NCI-H146 treated with DMSO at 0.1 percent for 48 hours (cell line): ENCODE results near the gene GPAT3.
"Not testable (repeated sequence)": the region's sequence is repeated elsewhere in the genome, so short reads cannot be mapped to it uniquely, and the experiment has no call there.

Experiments used
- DNase-seq: peaks from one replicate; lab custom pipeline; 2025; ENCODE audit not compliant: unreplicated experiment; lab: John Stamatoyannopoulos, UW

The GPAT3 gene

DNA sequence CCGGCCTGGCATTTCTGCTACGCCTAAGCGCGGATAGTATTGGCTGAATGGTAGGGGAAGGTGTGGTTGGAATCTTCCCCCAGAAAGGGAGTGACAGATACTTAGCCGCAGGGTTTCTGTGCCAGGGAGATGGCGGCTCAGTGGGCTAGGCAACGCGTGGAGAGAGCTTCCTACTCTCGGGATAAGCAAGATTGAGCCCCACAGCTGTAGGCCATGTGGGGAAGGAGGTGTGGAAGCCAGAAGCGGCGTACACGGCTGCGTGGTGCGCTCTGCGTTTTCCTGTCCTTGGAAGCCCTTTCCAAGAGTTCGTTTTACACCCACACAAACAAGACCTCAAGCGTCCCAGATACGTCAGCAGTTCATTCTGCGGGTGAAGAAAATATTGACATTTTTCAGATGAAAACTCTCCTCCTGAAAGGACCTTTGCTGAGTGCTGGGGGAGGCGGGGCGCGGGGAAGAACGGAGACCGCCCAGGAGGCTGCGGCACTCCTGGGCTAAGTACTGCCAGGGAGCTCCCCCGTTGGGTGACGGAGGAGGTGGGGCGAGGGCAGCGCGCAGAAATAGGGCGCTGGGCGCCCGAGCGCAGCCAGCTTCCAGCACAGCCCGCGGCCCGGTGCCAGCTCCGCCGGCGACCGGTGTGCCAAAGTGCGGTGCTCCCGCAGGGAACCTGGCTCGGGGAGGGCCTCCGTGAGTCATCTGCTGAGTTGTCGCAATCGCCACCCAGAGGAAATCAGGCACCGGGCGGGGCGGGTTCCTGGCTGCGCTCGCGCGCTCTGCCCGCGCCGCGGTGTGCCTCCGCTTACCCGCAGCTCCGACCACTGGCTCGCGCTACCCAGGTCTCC is at the start of gene GPAT3:
Gene GPAT3, plus strand, starts transcription at position 589 of the 842 bp plus-strand sequence. CDS start 515 bp downstream, outside the sequence.
- peak; percentile 23 for DNase-seq

DNA sequence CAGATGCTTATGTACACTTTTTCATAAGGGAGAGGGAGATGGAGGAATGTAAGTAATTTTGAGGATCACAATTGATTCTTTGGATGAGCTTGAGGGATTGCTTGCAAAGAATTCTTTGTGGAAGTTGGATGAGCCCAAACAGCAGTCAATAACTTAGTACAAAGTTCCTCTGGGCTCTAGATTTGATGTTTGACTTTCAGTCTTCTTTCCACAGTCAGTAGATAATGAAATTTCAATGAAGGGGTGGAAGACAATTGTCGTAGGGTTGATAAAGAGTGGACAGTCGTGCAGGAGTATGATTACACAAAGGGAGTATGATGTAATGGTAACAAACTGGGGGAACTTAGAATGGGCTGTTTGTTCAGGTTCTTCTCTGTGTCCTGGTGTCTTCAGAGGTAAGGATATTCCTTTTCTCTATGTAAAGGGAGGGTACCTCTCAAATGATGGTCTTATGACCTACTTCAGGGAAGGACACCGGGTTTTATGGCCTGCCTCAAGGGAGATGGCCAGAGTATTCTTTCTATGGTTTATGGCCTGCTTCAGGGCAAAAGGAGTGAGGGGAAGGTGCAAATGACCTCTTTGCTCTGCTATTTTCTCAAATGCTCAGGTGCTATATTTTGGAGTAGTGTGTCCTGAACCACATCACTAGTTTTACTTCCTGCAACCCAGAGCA is 49.3 kb upstream of the GPAT3 start:
- DNase-seq: no peak

DNA sequence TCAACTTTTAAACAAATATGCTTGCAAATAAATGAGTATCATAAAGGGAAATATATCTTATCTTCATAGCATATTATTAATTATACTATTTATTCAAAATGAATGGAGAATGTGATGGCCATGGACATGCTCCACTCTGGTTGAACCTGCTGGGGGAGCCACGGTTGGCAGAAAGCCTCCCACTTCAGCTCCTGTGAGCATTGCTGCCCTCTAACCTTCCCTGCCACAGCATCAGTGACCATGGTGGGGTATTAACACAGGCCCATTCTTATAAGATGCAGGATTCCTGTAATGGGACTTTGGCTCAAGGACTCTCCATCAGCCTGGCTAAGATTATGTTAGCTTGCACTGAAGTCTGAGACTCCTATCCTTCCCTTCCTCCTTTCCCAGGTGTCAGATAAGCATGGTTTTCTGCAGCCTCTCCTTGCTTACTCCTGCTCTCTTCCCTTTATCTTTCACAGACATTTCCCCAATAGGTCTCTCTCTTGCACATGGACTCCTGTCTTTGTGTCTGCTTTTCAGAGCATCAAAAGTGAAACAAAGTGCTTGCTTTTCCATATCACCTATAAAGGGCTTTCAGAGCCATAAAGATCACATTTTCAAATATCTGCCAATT is 46.1 kb upstream of the GPAT3 start:
- DNase-seq: no peak

DNA sequence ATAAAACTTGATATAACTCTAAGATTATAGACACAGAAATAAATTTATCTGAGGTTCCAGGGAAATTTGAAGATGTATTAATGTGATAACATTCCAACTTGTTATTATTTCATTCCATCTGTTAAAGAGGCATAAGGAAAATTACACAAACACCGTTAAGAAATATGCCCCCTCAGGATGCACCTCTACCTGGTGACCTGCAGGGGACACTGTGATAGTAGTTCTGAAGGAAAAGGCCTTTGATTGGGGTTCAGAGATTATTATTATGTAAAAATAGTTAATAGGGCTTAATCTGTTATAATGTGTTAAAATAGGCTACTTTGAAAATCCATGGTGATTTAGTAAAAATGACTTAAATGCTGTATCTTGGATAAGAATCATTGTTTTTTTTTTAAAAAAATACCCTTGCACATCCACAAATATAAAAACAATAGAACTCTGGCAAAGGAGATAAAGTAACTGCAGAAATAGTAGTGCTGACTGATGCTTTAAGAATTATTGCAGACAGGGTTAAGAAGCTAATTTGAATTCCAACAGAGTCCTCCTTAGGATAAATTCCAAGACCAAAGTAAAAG is 44.9 kb upstream of the GPAT3 start:
- no peak for DNase-seq

DNA sequence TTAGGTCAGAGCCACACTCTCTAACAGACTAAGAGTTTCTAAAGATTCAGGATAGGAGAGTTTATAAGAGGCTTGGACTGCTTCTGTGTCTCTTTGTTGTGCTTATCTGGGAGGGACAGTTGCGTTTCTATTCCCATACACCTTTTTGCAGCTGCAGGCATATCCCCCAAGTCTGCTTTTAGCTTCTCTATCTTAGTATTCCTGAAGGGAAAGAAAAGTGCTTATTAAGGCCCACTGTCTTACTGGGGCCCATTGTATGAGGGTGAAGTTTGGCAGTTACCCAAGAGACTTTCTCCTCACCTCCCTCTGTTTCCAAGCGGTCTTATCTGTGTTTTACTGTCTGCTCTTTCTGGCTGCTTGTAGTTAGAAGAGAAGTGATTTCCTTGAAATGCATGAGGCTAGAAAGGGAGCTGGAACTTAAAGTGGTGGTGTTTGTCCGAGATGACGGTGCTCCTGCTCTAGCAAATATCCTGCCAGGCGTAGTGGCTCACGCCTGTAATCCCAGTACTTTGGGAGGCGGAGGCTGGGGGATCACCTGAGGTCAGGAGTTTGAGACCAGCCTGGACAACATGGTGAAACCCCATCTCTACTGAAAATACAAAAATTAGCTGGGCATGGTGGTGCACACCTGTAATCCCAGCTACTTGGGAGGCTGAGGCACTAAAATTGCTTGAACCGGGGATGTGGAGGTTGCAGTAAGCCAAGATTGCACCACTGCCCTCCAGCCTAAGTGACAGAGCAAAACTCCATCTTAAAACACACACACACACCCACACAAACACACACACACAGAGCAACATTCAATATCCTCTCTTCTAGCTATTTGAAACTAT is 39.6 kb upstream of the GPAT3 start:
- not testable (repeated sequence) for DNase-seq

DNA sequence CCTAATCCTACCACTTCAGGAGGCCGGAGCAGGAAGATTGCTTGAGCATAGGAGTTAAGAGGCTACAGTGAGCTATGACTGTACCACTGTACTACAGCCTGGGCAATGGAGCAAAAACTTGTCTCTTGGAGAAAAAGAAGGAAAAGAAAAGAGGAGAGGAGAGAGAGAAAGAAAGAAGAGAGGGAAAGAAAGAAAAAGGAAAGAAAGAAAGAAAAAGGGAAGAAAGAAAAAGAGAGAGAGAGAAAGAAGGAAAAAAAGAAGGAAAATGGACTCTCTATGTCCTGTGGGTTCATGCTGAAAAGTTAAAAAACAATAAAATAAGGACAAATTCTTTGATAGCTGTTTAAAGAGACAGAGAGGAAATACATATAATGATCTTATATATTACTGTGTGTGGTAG is 37.7 kb upstream of the GPAT3 start:
- no peak for DNase-seq

DNA sequence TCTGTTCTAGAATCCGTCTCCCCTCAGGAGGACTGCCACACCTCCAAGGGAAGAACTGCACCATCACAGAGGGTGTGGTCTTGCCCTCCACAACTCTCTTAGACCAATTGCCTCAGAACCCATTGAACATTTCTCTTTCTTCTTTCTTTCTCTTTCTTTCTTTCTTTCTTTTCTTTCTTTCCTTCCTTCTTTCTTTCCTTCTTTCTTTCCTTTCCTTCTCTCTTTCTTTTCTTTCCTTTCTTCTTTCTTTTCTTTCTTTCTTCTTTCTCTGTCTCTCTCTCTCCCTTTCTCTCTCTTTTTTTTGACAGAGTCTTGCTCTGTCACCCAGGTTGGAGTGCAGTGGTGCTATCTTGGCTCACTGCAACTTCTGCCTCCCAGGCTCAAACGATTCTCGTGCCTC is 34.2 kb upstream of the GPAT3 start:
- DNase-seq: not testable (repeated sequence)

DNA sequence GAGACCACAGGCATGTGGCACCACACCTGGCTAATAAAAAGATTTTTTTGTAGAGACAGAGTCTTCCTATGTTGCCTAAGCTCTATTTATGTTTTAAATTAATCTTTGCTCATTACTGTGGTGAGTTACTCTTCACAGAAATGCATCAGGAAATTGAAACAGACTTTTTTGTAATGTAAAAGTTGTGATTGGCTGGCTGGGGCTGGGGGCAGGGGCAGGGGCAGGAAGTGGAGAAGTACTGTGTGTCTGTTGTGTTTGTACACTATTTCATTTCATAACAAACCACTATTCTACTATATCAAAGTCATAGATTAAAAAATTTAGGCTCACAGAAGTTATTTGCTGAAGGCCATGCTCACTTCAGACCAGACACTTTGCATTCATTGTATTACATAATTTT is 31.9 kb upstream of the GPAT3 start:
- DNase-seq: no peak

DNA sequence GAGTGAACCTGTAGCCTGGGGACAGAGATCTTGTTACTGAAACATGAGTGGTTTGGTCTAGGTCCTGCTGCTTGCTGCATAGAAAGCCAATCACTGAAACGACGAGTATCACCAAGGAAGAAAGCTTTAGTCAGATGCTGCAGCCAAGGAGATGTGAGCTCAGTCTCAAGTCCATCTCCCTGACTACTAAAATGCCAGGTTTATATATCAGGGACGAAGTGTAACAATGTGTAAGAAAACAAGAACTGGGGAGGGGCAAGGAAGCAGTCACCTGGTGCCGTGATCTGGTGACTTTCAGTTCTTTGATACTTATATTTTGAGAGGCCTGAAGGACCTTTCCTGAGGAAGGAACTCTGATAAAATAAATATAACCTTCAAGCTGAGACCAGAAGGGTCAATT is 31.4 kb upstream of the GPAT3 start:
- DNase-seq: no peak

DNA sequence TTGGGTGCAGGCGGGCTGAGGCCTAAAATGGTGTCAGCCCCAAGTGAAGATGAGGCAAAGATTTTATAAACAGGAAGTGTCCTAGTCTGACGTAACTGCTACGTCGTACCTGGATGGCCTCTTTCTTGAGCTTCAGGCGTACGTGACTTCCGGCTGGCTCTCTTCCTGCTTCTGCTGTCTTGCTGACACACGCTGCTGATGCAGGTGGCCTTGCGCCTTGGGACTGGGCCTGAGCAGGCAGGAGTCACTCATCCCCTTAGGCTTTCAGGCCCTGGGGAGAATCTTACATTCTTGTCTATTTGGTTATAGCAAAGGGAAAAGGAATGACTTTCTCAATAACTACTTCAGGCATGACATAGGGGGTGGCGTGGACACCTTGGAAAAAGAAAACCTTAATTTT is 30.9 kb upstream of the GPAT3 start:
- no peak for DNase-seq

DNA sequence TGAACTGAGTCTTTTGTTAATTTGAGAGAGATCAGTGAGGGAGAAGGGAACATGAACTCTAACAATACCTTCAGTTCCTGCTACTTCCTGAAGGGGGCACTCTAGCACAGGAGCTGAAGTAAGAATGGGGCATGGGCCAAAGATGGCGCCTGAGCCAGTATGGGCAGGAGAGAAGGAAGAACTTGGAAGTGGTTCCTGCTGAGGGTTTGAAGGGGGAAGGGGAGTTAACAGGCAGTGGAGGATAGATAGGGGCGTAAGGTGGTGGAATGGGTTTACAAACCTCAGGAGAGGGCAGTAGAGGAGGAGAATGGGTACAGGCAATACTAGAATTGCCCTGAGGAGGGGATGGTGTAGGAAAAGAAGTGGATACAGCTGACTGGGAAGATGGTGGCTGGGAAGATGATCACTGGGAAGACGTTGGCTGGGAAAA is 26.7 kb upstream of the GPAT3 start:
- DNase-seq: not testable (repeated sequence)

DNA sequence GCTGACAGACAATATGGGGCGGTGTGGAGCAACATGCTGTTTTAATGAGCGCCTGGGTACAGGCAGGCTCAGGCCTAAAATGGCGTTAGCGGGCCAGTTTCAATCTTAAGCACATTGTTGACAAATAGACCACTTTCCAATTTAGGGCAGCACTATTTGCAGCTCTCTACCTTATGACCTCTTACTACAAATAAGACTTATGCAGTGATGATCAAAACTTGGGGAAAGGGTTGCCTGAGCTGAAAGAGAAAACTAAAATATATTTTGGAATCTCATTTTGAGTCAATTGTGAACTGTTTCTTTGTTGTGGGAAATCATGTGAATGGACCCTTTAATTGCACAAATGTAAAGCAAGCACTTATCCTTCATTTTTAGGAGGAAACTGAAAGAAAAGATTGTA is 25.5 kb upstream of the GPAT3 start:
- DNase-seq: no peak

DNA sequence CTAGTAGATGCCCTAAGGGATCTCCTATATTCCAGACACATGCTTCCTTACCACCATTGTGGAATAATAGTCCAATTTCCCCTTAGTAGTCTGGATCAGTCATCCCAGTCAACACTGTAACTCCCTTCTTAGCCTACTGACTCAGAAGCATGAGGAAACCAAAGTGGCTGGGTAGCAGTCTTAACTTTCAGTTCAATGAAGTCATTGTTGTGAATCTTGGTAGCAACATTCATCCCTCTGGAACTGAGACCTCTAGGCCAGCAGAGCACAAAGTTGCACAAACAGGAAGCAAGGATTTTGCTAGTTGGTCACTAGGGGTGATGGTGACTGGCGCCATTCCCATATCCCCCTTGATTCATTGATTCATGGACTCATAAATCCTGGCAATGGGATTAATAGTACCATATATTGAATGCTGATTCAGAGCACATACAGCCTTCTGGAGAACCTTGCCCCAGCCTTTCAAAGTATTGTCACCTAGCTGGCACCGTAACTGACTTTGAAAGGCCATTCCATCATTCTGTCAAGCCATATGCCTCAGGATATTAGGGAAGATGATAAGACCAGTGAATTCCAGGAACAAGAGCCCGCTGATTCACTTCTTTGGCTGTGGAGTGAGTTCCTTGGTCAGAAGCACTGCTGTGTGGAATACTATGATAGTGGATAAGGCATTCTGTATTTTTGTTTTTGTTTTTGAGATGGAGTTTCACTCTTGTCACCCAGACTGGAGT is 19.7 kb upstream of the GPAT3 start:
- DNase-seq: no peak

DNA sequence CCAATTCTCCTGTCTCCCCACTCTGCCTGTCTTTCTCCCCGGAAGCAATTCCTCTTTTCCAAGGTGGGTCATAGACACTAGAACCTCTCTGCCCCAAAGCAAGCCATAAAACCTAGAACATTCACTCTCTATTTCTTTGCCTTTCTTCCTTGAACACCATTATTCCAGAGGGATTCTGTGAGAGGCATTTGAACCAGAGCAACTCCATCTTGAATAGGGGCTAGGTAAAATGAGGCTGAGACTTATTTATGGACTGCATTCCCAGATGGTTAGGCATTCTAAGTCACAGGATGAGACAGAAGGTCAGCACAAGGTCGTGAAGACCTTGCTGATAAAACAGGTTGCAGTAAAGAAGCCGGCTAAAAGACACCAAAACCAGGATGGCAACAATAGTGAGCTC is 13.7 kb upstream of the GPAT3 start:
- no peak for DNase-seq

DNA sequence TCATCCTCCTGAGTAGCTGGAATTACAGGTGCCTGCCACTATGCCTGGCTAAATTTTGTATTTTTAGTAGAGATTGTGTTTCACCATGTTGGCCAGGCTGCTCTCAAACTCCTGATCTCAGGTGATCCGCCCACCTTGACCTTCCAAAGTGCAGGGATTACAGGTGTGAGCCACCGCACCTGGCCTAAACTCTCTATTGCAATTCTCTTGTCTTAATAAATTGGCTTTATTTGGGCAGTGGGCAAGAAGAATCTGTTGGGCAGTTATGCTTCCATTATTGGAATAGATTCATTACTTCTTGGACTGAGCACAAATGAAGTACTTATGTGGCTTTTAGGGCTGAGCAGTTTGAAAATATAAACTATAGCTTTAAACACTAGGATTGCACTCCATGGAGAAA is 8.2 kb upstream of the GPAT3 start:
- DNase-seq: no peak

DNA sequence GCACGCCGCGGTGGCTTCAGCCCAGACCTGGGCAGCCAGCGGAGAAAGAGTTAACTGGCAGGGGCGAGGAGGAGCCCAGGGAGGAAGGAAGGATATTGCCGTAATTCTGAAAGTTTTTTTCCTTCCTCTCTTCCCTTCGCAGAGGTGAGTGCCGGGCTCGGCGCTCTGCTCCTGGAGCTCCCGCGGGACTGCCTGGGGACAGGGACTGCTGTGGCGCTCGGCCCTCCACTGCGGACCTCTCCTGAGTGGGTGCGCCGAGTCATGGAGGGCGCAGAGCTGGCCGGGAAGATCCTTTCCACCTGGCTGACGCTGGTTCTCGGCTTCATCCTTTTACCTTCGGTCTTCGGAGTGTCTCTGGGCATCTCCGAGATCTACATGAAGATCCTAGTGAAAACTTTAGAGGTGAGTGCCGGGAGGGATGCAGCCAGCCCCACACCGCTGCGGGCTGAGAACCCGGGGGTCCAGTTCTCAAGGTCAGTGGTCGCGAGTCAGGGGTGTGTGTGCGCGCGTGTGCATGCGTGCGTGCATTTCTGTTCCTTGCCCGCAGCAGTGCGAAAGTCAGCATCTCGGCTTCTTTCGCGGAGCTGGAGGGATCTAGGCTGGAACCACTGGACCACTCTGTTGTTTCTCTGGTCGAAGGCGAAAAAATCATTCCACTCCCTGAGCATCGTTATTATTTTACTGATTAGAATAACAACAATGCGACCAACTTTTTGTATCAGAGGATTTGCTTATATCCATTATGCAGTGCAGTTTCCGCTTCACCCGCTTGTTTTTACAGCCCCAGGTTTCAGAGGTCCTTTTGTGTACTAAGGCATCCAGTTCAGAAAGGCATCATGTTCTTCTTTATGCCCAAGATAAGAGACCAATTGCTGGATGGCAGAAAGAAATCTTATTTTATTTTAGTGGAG is 709 bp downstream of the GPAT3 start:
- no peak for DNase-seq

DNA sequence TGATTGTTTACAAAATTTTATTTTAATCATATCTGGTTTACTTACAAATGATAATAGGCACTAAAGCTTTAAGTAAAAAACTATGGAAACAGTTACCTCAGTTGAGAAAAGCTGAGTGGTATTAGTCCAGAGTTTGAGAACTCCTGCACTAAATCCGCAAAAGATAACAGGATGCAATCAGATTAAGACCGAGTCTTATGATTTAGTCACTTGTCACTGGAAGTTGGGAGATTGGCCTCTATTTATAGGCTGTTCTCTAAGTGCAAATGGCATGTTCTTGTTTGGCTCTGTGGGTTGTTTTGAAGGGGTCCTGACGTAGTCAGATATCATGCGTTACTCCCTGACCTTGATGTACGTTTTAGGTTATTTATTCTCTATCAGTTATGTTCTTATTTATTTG is 6.3 kb downstream of the GPAT3 start:
- DNase-seq: no peak

DNA sequence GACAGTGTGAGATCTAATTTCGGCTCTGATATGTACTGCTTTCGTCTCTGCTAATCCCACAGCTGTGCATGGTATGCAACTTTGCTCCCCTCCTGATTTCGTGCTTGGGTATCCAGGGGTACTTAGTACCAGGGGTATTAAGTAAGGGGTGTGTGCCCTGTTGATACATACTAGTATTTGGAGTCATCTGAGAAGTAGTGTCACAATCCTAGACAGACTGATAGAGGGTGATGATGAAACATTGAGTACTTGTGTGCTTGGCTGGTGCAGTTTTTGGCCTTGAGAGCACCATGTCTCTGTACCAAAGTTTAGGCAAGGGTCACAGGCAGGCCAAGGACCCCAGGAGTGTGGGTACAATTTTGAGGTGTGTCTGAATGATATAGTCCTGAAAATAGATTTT is 10.9 kb downstream of the GPAT3 start:
- no peak for DNase-seq
